IMR-90 (cell line): ENCODE measurements around the gene BRDT. TPM values are rescaled to one million over a fixed set of nuclear protein-coding genes. Genes with fewer than 3 reads are reported as not detected.

Experiments
- ATAC-seq: fragments of 200-7000 bp; cut with Tn5 transposase; 2 replicates; pipeline ENCODE4 v1.9.1; 2020; ENCODE audit warnings: low read depth, mild to moderate bottlenecking, moderate library complexity
- BruUV-seq: library from RNA; stranded (reverse); fragments of 400-500 nt; replicated peaks from 2 replicates; lab custom pipeline; 2021; lab: Mats Ljungman, UMichigan
- CTCF ChIA-PET: fragments of 300-600 bp; formaldehyde crosslinking; extraction: SDS; loops from one replicate; lab custom pipeline; 2021; ENCODE audit warnings: antibody characterized with exemption; lab: Yijun Ruan, JAX
- POLR2A ChIA-PET: fragments of 300-600 bp; sonication (Branson Sonifier 250); formaldehyde crosslinking; loops from one replicate; lab custom pipeline; 2022; ENCODE audit warnings: antibody characterized with exemption; ENCODE audit not compliant: unreplicated experiment; lab: Charles Lee
- DNase-seq: peaks from one replicate; pipeline ENCODE4 v3.0.0; 2013
- H2AFZ ChIP-seq: replicated peaks from 2 replicates; pipeline ENCODE3; 2013; ENCODE audit warnings: low read length, mild to moderate bottlenecking; ENCODE audit not compliant: poor library complexity
- H2AK5ac ChIP-seq: 2 replicates; pipeline ENCODE4 v1.6.1; 2013; ENCODE audit warnings: low read depth, low read length, inconsistent platforms
- H2AK9ac ChIP-seq: replicated peaks from 2 replicates; pipeline ENCODE3; 2013; ENCODE audit warnings: mild to moderate bottlenecking, low read depth, low read length, moderate library complexity; ENCODE audit not compliant: poor library complexity
- H2BK120ac ChIP-seq: 2 replicates; pipeline ENCODE4 v1.6.1; 2013; ENCODE audit warnings: low read depth, low read length, inconsistent platforms
- H2BK15ac ChIP-seq: 3 replicates; pipeline ENCODE4 v1.6.1; 2013; ENCODE audit warnings: low read depth, low read length, inconsistent platforms
- H2BK20ac ChIP-seq: 2 replicates; pipeline ENCODE4 v1.6.1; 2013; ENCODE audit warnings: low read depth, mild to moderate bottlenecking, inconsistent platforms, low read length, moderate library complexity
- H2BK5ac ChIP-seq: 2 replicates; pipeline ENCODE4 v1.6.1; 2013; ENCODE audit warnings: mild to moderate bottlenecking, low read depth, low read length, inconsistent platforms; ENCODE audit not compliant: poor library complexity, severe bottlenecking
- H3K14ac ChIP-seq: replicated peaks from 2 replicates; pipeline ENCODE4 v1.6.1; 2013; ENCODE audit warnings: low read depth, low read length, inconsistent platforms
- H3K18ac ChIP-seq: 2 replicates; pipeline ENCODE4 v1.6.1; 2013; ENCODE audit warnings: low read depth, low read length, control low read depth
- H3K23ac ChIP-seq: 2 replicates; pipeline ENCODE4 v1.6.1; 2013; ENCODE audit warnings: low read depth, low read length, inconsistent platforms
- H3K27ac ChIP-seq: 2 replicates; pipeline ENCODE4 v1.5.1; 2013; ENCODE audit warnings: mild to moderate bottlenecking, control low read depth, low read length; ENCODE audit not compliant: insufficient read depth
- H3K27me3 ChIP-seq: 2 replicates; pipeline ENCODE4 v1.6.1; 2013; ENCODE audit warnings: low read length; ENCODE audit not compliant: control insufficient read depth, insufficient read depth
- H3K36me3 ChIP-seq: 2 replicates; pipeline ENCODE4 v1.6.1; 2013; ENCODE audit warnings: low read length, mixed read lengths; ENCODE audit not compliant: control insufficient read depth, insufficient read depth
- H3K4ac ChIP-seq: 2 replicates; pipeline ENCODE4 v1.6.1; 2013; ENCODE audit warnings: low read depth, low read length, inconsistent platforms
- H3K4me1 ChIP-seq: 2 replicates; pipeline ENCODE4 v1.6.1; 2013; ENCODE audit warnings: low read length, mixed read lengths; ENCODE audit not compliant: control insufficient read depth, insufficient read depth
- H3K4me2 ChIP-seq: 2 replicates; pipeline ENCODE4 v1.6.1; 2013; ENCODE audit warnings: low read depth, mild to moderate bottlenecking, control low read depth, low read length, moderate library complexity
- H3K4me3 ChIP-seq: 2 replicates; pipeline ENCODE4 v1.5.1; 2013; ENCODE audit warnings: low read depth, mild to moderate bottlenecking, control low read depth, low read length, moderate library complexity; ENCODE audit not compliant: insufficient read depth
- H3K56ac ChIP-seq: 2 replicates; pipeline ENCODE4 v1.6.1; 2013; ENCODE audit warnings: low read length, inconsistent platforms; ENCODE audit not compliant: insufficient read depth; ENCODE audit errors: extremely low read depth
- H3K79me1 ChIP-seq, 2 experiments: 2 replicates each; pipeline ENCODE4 v1.6.1; 2013; ENCODE audit warnings: low read length in 2 of 2, inconsistent platforms in 1 of 2, low read depth in 1 of 2
- H3K9ac ChIP-seq: 2 replicates; pipeline ENCODE4 v1.6.1; 2013; ENCODE audit warnings: low read depth, low read length, control low read depth
- H3K9me1 ChIP-seq: 2 replicates; pipeline ENCODE4 v1.6.1; 2013; ENCODE audit warnings: low read length, inconsistent platforms; ENCODE audit not compliant: insufficient read depth
- H3K9me3 ChIP-seq: 2 replicates; pipeline ENCODE4 v1.6.1; 2013; ENCODE audit warnings: low read length; ENCODE audit not compliant: control insufficient read depth, insufficient read depth
- H4K20me1 ChIP-seq: 2 replicates; pipeline ENCODE4 v1.6.1; 2013; ENCODE audit warnings: low read length, inconsistent platforms; ENCODE audit not compliant: insufficient read depth
- H4K5ac ChIP-seq: 2 replicates; pipeline ENCODE4 v1.6.1; 2013; ENCODE audit warnings: mild to moderate bottlenecking, low read depth, low read length, control low read depth
- H4K8ac ChIP-seq, 2 experiments: 2 replicates each; pipeline ENCODE4 v1.6.1; 2013; ENCODE audit warnings: low read depth in 2 of 2, low read length in 2 of 2, control low read depth in 1 of 2, inconsistent platforms in 1 of 2
- H4K91ac ChIP-seq: 2 replicates; pipeline ENCODE4 v1.6.1; 2013; ENCODE audit warnings: low read depth, low read length, inconsistent platforms; ENCODE audit not compliant: insufficient read depth
- BHLHE40 ChIP-seq: fragments of 150-350 bp; IDR thresholded peaks from 2 replicates; pipeline ENCODE4 v1.6.1; 2016; ENCODE audit warnings: mild to moderate bottlenecking, low read depth, low read length
- CEBPB ChIP-seq: IDR thresholded peaks from 2 replicates; pipeline ENCODE4 v1.6.1; 2012; ENCODE audit warnings: low read depth, low read length, improper control_type of control experiment
- CHD1 ChIP-seq: IDR thresholded peaks from 2 replicates; pipeline ENCODE4 v1.6.1; 2012; ENCODE audit warnings: low read depth, low read length, improper control_type of control experiment
- ELK1 ChIP-seq: fragments of 150-350 bp; IDR thresholded peaks from 2 replicates; pipeline ENCODE4 v1.6.1; 2016; ENCODE audit warnings: low read depth, mild to moderate bottlenecking, low read length, moderate library complexity, borderline replicate concordance
- FOS ChIP-seq: fragments of 150-350 bp; IDR thresholded peaks from 2 replicates; pipeline ENCODE4 v1.6.1; 2016; ENCODE audit warnings: low read depth, low read length
- MAFK ChIP-seq: IDR thresholded peaks from 2 replicates; pipeline ENCODE4 v1.6.1; 2012; ENCODE audit warnings: low read depth, low read length, improper control_type of control experiment
- MAZ ChIP-seq: IDR thresholded peaks from 2 replicates; pipeline ENCODE4 v1.6.1; 2012; ENCODE audit warnings: low read depth, mild to moderate bottlenecking, low read length, improper control_type of control experiment, moderate library complexity, borderline replicate concordance
- NFE2L2 ChIP-seq: fragments of 150-350 bp; IDR thresholded peaks from 2 replicates; pipeline ENCODE4 v1.6.1; 2016; ENCODE audit warnings: low read depth, mild to moderate bottlenecking, low read length
- RAD21 ChIP-seq: IDR thresholded peaks from 2 replicates; pipeline ENCODE4 v1.6.1; 2012; ENCODE audit warnings: low read length, improper control_type of control experiment
- RCOR1 ChIP-seq: IDR thresholded peaks from 2 replicates; pipeline ENCODE4 v1.6.1; 2012; ENCODE audit warnings: mild to moderate bottlenecking, low read length, improper control_type of control experiment; ENCODE audit not compliant: insufficient replicate concordance
- RFX5 ChIP-seq: IDR thresholded peaks from 2 replicates; pipeline ENCODE4 v1.8.0; 2012; ENCODE audit warnings: low read depth, mild to moderate bottlenecking, low read length, moderate library complexity
- SMC3 ChIP-seq: fragments of 150-350 bp; IDR thresholded peaks from 2 replicates; pipeline ENCODE4 v1.6.1; 2016; ENCODE audit warnings: low read depth, mild to moderate bottlenecking, antibody characterized with exemption, low read length, moderate library complexity
- WGBS, 2 experiments: methylation state at CpG; one replicate each; pipeline versions ENCODE4 v1.1.5 to v1.1.7; 2013; ENCODE audit warnings: missing lambda C conversion rate in 2 of 2; ENCODE audit not compliant: insufficient read length in 1 of 2; ENCODE audit errors: extremely low coverage in 2 of 2; 5-methylcytosine and 5-hydroxymethylcytosine counted together
- dilution Hi-C: fragments of 300-500 bp; cut with HindIII; formaldehyde crosslinking; loops from one replicate; pipeline ENCODE4 v1.14.3; 2018; ENCODE audit warnings: low sequenced_read_pairs; ENCODE audit not compliant: unreplicated experiment
- in situ Hi-C: fragments of 300-500 bp; cut with MboI; formaldehyde crosslinking; loops from 3 replicates; pipeline ENCODE4 v1.14.3; 2019; ENCODE audit warnings: low sequenced_read_pairs, inconsistent platforms, mixed read lengths
- intact Hi-C: fragments of 100-400 bp; cut with micrococcal nuclease; formaldehyde crosslinking; loops from 2 replicates; pipeline ENCODE4 v1.10.0; 2022
- polyA plus RNA-seq, 3 experiments: library from polyadenylated mRNA; depleted of rRNA; stranded (reverse); fragments of >200 nt; gene quantifications; 2 replicates each; pipeline ENCODE4 v1.2.3, GENCODE V29; 2012; ENCODE audit warnings: low replicate concordance in 1 of 3
- total RNA-seq: library from RNA; depleted of rRNA; stranded (reverse); fragments of >200 nt; gene quantifications from 2 replicates; pipeline ENCODE4 v1.2.3, GENCODE V29; 2012
- TF ChIP-seq, protein P1 (sequence below): fragments of 150-350 bp; IDR thresholded peaks from 2 replicates; pipeline ENCODE4 v1.6.1; 2017; ENCODE audit warnings: mild to moderate bottlenecking, antibody characterized with exemption, low read length, low read depth

BRDT gene
- total and polyA plus RNA-seq, 2 of the 4 experiments (the other 2 are of a cell fraction) = not detected

GRCh38 chr1:92017656-92018055 lies 68.5 kb downstream of the BRDT start:
- WGBS, 2 experiments = no CpG with 5 or more reads among the region's 2 CpGs
- Histone ChIP-seq H2BK5ac (no peak overlapping the region), H3K9me1 (no peaks in the 10 kb centered on the region), H2BK120ac (no peak overlapping the region), H3K27ac (no peak overlapping the region), H2AFZ (no peak overlapping the region), H3K18ac (no peak overlapping the region), H3K56ac (no peak overlapping the region), H4K91ac (no peak overlapping the region), H4K8ac (no peak overlapping the region), H4K5ac (no peak overlapping the region), H2AK5ac (no peak overlapping the region), H2BK15ac (no peak overlapping the region), H3K4me3 (no peak overlapping the region), H3K14ac (no peak overlapping the region), H3K4me2 (no peak overlapping the region), H4K20me1 (no peaks in the 10 kb centered on the region), H3K27me3 (no peaks in the 10 kb centered on the region), H3K23ac (no peak overlapping the region), H3K36me3 (no peaks in the 10 kb centered on the region), H3K9me3 (peaks cover 3% of the 10 kb centered on the region; the same call in 1 of the 2 replicates), H2AK9ac (no peak overlapping the region), H3K4me1 (no peaks in the 10 kb centered on the region), H2BK20ac (no peak overlapping the region), H3K4ac (no peak overlapping the region), H3K9ac (no peak overlapping the region), H3K79me1 (no peaks in the 10 kb centered on the region)
- ATAC-seq (no peak), DNase-seq (no peak)
- in situ Hi-C loops (loop anchor here (25.0 kb wide), 1 partner anchor 595 kb away; no protein-coding TSS in a partner anchor), dilution Hi-C loops (no loop called here), intact Hi-C loops (loop anchor here (10.0 kb wide), 1 partner anchor 587 kb away; no protein-coding TSS in a partner anchor)
- POLR2A ChIA-PET = no interaction called here
- no TSS peak for BruUV-seq
- TF ChIP-seq NFE2L2 (no peak), RAD21 (no peak), FOS (no peak), BHLHE40 (no peak), CHD1 (no peak), MAZ (no peak), SMC3 (no peak), RFX5 (no peak), RCOR1 (no peak), MAFK (no peak), CEBPB (no peak), ELK1 (no peak)
- TF ChIP-seq, protein P1, sequence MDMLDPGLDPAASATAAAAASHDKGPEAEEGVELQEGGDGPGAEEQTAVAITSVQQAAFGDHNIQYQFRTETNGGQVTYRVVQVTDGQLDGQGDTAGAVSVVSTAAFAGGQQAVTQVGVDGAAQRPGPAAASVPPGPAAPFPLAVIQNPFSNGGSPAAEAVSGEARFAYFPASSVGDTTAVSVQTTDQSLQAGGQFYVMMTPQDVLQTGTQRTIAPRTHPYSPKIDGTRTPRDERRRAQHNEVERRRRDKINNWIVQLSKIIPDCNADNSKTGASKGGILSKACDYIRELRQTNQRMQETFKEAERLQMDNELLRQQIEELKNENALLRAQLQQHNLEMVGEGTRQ = no peak
- CTCF ChIA-PET = no interaction called here
